HG03571 (cell line): ENCODE measurements around the gene CBFA2T3.

ENCODE experiments used
- ATAC-seq: cut with Tn5 transposase; IDR thresholded peaks from one replicate; pipeline ENCODE4 v1.9.1; 2021; ENCODE audit not compliant: unreplicated experiment

The CBFA2T3 gene

GRCh38 chr16:88977812-88978607 lies 1.0 kb upstream of the CBFA2T3 start:
- no peak for ATAC-seq

GRCh38 chr16:88976366-88977017 lies 515 bp downstream of the CBFA2T3 start:
- ATAC-seq: no peak

GRCh38 chr16:88975511-88976061 lies 1.4 kb downstream of the CBFA2T3 start:
- ATAC-seq: no peak

GRCh38 chr16:88974916-88975215 lies 2.1 kb downstream of the CBFA2T3 start:
- ATAC-seq: no peak

GRCh38 chr16:88974080-88974915 lies 2.7 kb downstream of the CBFA2T3 start:
- ATAC-seq: no peak

- no peak for ATAC-seq
These were observed 3.5 kb downstream of the CBFA2T3 start for GRCh38 chr16:88973415-88974050.

- no peak for ATAC-seq
These were observed 4.0 kb downstream of the CBFA2T3 start for GRCh38 chr16:88973007-88973410.

GRCh38 chr16:88972349-88972748 lies 4.7 kb downstream of the CBFA2T3 start:
- ATAC-seq: no peak

GRCh38 chr16:88971371-88972097 lies 5.5 kb downstream of the CBFA2T3 start:
- ATAC-seq: no peak

- no peak for ATAC-seq
These were observed 6.4 kb downstream of the CBFA2T3 start for GRCh38 chr16:88970539-88971065.

GRCh38 chr16:88970050-88970449 lies 7.0 kb downstream of the CBFA2T3 start:
- ATAC-seq: no peak

GRCh38 chr16:88969361-88969831 lies 7.6 kb downstream of the CBFA2T3 start:
- ATAC-seq: no peak

GRCh38 chr16:88968589-88969280 lies 8.3 kb downstream of the CBFA2T3 start:
- ATAC-seq: no peak

- ATAC-seq: peak; percentile 44
These were observed 9.0 kb downstream of the CBFA2T3 start for GRCh38 chr16:88967830-88968588.

- ATAC-seq: no peak
These were observed 9.8 kb downstream of the CBFA2T3 start for GRCh38 chr16:88966986-88967829.

GRCh38 chr16:88965826-88966480 lies 11.1 kb downstream of the CBFA2T3 start:
- no peak for ATAC-seq

GRCh38 chr16:88965411-88965810 lies 11.6 kb downstream of the CBFA2T3 start:
- ATAC-seq: no peak
